Aorta (tissue), 5 donors: Measurements from ENCODE around the gene ATP8B1. TPM values are rescaled to one million over a fixed set of nuclear protein-coding genes. Genes with fewer than 3 reads are reported as not detected.

Source experiments
- ATAC-seq: fragments of 200-7000 bp; cut with Tn5 transposase; one replicate; pipeline ENCODE4 v1.9.1; 2022; ENCODE audit warnings: moderate library complexity; ENCODE audit not compliant: low FRiP score
- DNase-seq, 2 donors: peaks; one replicate each; pipeline ENCODE4 v3.0.0-alpha.2; 2020
- H3K27ac ChIP-seq, 2 donors: one replicate each; pipeline ENCODE4 v1.5.1; 2013; ENCODE audit warnings: low read length in 2 of 2, mild to moderate bottlenecking in 2 of 2, moderate library complexity in 2 of 2, control low read depth in 1 of 2, inconsistent platforms in 1 of 2, low read depth in 1 of 2
- H3K27me3 ChIP-seq, 2 donors: one replicate each; pipeline ENCODE4 v1.6.1; 2013; ENCODE audit warnings: control low read depth in 1 of 2, low read length in 1 of 2, mild to moderate bottlenecking in 1 of 2, moderate library complexity in 1 of 2; ENCODE audit not compliant: insufficient read depth in 2 of 2, control insufficient read depth in 1 of 2
- H3K36me3 ChIP-seq, 2 donors: one replicate each; pipeline ENCODE4 v1.6.1; 2013; ENCODE audit warnings: control low read depth in 1 of 2, low read length in 1 of 2, mild to moderate bottlenecking in 1 of 2; ENCODE audit not compliant: insufficient read depth in 2 of 2, control insufficient read depth in 1 of 2
- H3K4me1 ChIP-seq, 2 donors: one replicate each; pipeline ENCODE4 v1.6.1; 2013; ENCODE audit warnings: low read length in 2 of 2, control low read depth in 1 of 2, mild to moderate bottlenecking in 1 of 2, moderate library complexity in 1 of 2; ENCODE audit not compliant: insufficient read depth in 2 of 2, control insufficient read depth in 1 of 2
- H3K4me3 ChIP-seq, 2 donors: one replicate each; pipeline ENCODE4 v1.5.1; 2013; ENCODE audit warnings: low read length in 2 of 2, control low read depth in 1 of 2, mild to moderate bottlenecking in 1 of 2
- H3K9me3 ChIP-seq: one replicate; pipeline ENCODE4 v1.6.1; 2013; ENCODE audit warnings: mild to moderate bottlenecking, low read length; ENCODE audit not compliant: control insufficient read depth
- WGBS, 2 donors: extraction: QIAGEN DNeasy Blood & Tissue Kit; methylation state at CpG; one replicate each; pipeline ENCODE4 v1.1.7; 2013; 5-methylcytosine and 5-hydroxymethylcytosine counted together
- intact Hi-C, 2 donors: fragments of 100-400 bp; cut with DNase I; formaldehyde crosslinking; loops; one replicate each; pipeline versions ENCODE4 v1.14.2 to v1.15.0; 2022
- polyA plus RNA-seq, 2 donors: library from polyadenylated mRNA; stranded (reverse); fragments of 200-250 nt; gene quantifications; one replicate each; pipeline ENCODE4 v1.2.3, GENCODE V29; 2013
- total RNA-seq, 2 donors: library from RNA; stranded (reverse); fragmentation: NEBNext Ultra II Directional; extraction: Animal tissue kit (Norgen Biotek cat#: 25700); gene quantifications; one replicate each; pipeline ENCODE4 v1.2.1, GENCODE V29; 2021
- donor health status: healthy with polysubstance abuse.
- donor health status: Bipolar disorder and iron deficiency.
- donor health status: DM: no; HTN: no; CAD: no.
- donor health status: DM: no; HTN: no; CAD: no.
- donor health status: DM: yes; HTN: yes; CAD: no.

Gene ATP8B1
- total and polyA plus RNA-seq, 4 donors, result 11.6 to 101 (median 54.8) TPM

DNA sequence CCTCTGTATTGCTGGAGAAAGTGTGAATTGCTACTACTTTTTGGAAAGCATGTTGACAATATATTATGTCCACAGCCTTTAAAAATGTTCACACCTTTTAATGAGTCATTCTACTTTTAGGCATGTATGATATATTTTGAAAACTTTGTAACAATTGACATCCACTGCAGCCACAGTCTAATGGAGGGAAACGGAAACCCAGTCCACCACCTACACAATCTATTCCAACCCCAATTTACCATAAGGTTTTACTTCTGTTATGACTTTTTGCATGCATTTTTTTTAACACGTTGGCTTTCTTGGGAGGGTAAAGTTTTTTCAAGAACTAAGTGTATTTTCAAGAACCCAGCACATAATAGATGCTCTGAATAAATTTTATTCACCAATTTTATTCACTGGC, 38.5 kb upstream of the ATP8B1 start:
- Histone ChIP-seq H3K27me3 (no peaks in the 10 kb centered on the region), H3K4me1 (peaks cover 0 to 3% of the 10 kb centered on the region in 2 donors), H3K9me3 (no peaks in the 10 kb centered on the region), H3K27ac (no peak overlapping the region), H3K4me3 (no peak overlapping the region), H3K36me3 (no peaks in the 10 kb centered on the region)
- DNase-seq, result no peak
- no peak for ATAC-seq
- WGBS, 2 donors, result 66 to 76% methylated on average over 2 of the region's 2 CpGs
- intact Hi-C loops, result no loop called here

DNA sequence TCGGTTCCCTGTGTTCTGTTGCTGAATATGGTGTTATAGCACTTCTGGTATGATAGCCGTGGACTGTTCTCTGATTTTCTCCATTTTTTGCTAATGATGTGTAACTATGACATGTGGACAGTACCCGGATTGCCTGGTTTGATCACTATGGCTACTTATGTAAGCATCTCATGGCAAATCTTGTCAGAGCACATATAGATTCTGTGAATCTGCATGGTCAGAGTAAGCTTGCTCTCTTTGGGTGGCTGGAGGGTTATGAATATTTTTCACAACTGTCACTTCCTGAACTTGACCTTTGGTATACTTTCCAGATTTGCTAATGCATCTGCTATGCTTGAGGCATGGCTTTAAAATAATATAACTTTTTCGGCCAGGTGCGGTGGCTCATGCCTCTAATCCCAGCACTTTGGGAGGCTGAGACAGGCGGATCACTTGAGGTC, 36.8 kb upstream of the ATP8B1 start:
- ATAC-seq (no peak), DNase-seq (no peak)
- no peaks in the 10 kb centered on the region for H3K9me3 ChIP-seq
- H3K36me3 ChIP-seq, result no peaks in the 10 kb centered on the region
- no peaks in the 10 kb centered on the region for H3K4me1 ChIP-seq
- H3K27ac ChIP-seq, result no peak overlapping the region
- no peaks in the 10 kb centered on the region for H3K27me3 ChIP-seq
- H3K4me3 ChIP-seq, result no peak overlapping the region
- 67 to 70% methylated on average over 6 of the region's 6 CpGs for WGBS, 2 donors
- intact Hi-C loops, result no loop called here

DNA sequence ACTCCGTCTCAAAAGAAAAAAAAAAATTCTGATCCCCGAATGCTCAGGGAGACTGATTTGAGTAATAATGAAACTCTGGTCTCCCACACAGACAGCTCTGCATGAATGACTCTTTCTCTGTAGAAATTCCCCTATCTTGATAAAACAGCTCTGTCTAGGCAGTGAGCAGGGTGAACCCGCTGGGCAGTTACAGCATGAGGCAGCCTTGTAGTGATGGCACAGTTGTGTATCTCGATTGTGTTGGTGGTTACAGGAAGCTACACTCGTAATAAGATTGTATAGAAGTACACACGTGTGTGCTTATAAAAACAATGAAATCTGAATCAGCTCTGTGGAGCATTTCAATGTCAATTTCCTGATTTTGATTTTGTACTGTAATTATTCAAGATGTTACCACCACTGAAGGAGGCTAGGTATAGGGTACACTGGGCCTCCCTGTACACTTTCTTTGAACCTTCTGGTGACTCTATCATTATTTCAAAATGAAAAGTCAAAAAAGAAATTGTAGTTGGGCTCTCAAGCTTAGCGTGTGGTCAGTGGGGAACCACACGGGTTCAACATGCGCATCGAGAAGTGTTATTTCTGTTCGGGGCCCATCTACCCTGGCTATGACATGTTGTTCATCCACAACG, 34.9 kb upstream of the ATP8B1 start:
- no peak for ATAC-seq
- Histone ChIP-seq H3K27me3 (no peaks in the 10 kb centered on the region), H3K27ac (no peak overlapping the region), H3K36me3 (no peaks in the 10 kb centered on the region), H3K4me1 (no peaks in the 10 kb centered on the region), H3K4me3 (no peak overlapping the region), H3K9me3 (no peaks in the 10 kb centered on the region)
- WGBS, 2 donors, result 84 to 87% methylated on average over 12 of the region's 12 CpGs
- intact Hi-C loops, result no loop called here
- no peak for DNase-seq

DNA sequence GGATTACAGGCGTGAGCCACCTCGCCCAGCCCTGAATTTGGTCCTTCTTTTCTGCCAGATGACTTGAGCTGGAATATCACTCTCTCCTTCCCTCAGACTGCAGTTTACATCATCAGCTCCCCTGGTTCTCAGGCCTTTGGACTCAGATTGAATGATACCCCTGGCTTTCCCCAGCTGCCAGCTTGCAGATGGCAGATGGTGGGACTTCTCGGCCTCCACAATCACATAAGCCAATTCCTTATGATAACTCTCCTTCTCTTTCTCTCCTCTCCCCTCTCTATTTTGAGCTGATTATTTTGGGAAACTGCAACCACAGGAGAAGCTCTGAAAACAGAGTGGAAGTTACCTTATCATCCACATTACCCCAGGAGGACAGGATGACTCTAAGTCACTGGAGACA, 33.4 kb upstream of the ATP8B1 start:
- WGBS, 2 donors, result 96 to 100% methylated on average over 3 of the region's 3 CpGs
- H3K36me3 ChIP-seq, result no peaks in the 10 kb centered on the region
- H3K9me3 ChIP-seq, result no peaks in the 10 kb centered on the region
- no peaks in the 10 kb centered on the region for H3K27me3 ChIP-seq
- no peaks in the 10 kb centered on the region for H3K4me1 ChIP-seq
- intact Hi-C loops, result no loop called here
- ATAC-seq (no peak), DNase-seq (no peak)
- H3K27ac ChIP-seq, result no peak overlapping the region
- H3K4me3 ChIP-seq, result no peak overlapping the region

DNA sequence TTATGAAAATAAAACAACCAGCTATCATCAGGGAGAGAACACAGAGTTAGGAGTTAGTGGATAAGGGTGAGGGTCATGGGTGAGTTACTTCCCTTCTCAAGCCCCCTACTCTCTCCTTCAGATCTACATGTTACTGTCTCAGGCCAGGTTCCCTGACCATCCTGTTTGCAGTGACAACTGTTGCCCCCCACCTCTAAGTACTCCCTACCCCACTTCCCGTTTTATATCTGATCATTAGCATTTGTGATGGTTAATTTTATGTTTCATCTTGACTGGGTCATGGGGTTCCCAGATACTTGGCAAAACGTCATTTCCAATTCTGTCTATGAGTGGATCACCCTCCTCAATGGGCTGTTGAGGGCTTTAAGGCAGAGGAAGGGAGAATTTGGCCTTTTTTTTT, 32.8 kb upstream of the ATP8B1 start:
- no peaks in the 10 kb centered on the region for H3K27me3 ChIP-seq
- DNase-seq (no peak), ATAC-seq (no peak)
- H3K27ac ChIP-seq, result no peak overlapping the region
- H3K36me3 ChIP-seq, result no peaks in the 10 kb centered on the region
- no peaks in the 10 kb centered on the region for H3K4me1 ChIP-seq
- intact Hi-C loops, result no loop called here
- H3K4me3 ChIP-seq, result no peak overlapping the region
- 85 to 98% methylated on average over 2 of the region's 2 CpGs for WGBS, 2 donors
- no peaks in the 10 kb centered on the region for H3K9me3 ChIP-seq

DNA sequence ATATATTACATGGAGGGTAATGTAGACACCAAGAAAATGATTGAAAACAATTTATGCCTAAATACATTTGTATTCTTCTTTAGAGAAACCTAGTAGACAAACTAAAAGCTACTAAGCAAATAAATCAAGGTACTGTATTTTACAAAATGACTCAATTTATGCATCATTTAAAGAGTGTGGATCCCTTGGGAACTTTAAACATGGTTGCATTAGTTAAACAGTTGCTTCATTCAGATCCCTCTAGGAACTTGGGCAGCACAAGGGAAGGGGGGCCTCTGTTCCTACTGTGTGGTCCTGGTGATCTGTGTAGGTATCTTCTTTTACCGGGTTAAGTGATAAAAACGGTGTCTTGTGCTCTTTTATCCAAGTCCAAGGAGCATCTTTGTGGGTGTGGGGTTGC, 31.5 kb upstream of the ATP8B1 start:
- Histone ChIP-seq H3K27ac (no peak overlapping the region), H3K4me1 (no peaks in the 10 kb centered on the region), H3K27me3 (no peaks in the 10 kb centered on the region), H3K4me3 (no peak overlapping the region), H3K36me3 (no peaks in the 10 kb centered on the region), H3K9me3 (no peaks in the 10 kb centered on the region)
- intact Hi-C loops, result no loop called here
- 95 to 98% methylated on average over 2 of the region's 2 CpGs for WGBS, 2 donors
- DNase-seq (no peak), ATAC-seq (no peak)

DNA sequence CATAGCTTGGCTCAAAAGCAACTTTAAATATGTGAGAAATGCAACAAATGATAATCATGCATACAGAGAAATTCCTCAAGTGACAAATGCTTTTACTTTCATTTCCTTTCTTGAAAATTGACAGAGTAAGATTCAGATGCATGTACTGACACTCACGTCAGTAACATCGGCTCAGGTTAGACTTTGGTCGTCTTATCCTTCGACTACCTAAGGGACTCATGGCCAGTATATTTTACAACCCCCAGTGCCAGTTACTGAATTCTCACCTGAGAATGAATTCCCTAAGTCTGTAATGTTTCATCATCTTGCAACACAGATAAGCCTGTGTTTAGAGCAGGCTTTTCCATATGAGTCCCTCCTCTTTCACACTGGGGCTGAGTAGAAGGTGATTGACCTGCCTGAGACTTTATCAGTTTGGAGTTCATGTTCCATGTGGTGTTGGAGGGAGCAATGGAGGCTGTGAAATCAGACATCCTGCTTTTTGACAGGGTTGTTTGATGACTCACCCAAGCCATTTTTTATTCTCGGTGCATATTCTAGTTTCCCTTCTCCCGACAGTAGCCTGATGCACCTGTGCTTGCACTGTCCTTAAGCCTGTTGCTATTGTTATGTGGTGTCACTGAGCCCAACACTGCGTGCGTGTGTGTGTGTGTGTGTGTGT, 30.5 kb upstream of the ATP8B1 start:
- Histone ChIP-seq H3K27ac (no peak overlapping the region), H3K4me3 (no peak overlapping the region), H3K9me3 (no peaks in the 10 kb centered on the region), H3K27me3 (no peaks in the 10 kb centered on the region), H3K4me1 (no peaks in the 10 kb centered on the region), H3K36me3 (no peaks in the 10 kb centered on the region)
- intact Hi-C loops, result no loop called here
- ATAC-seq (no peak), DNase-seq (no peak)
- 45 to 55% methylated on average over 8 of the region's 8 CpGs for WGBS, 2 donors

DNA sequence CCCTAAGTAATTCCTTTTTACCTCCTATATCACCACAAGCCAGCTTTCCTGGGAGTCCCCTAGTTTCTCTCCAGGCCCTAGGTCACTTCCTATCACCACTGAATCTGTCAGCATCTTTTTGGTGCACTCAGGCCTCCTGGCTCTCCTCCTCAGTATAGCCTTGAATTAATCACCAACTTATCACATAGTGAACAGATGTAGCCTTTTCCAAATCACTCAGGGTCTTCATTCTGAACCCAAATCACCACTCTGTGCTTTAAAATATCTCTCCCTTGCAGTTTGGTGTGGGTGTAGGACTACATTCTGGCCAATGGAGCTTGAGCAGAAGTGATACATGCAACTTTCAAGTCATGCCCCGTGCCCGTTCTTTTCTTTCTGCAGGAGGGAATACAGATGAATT, 29.6 kb upstream of the ATP8B1 start:
- intact Hi-C loops, result no loop called here
- DNase-seq (no peak), ATAC-seq (no peak)
- no peak overlapping the region for H3K4me3 ChIP-seq
- no peaks in the 10 kb centered on the region for H3K27me3 ChIP-seq
- 84 to 87% methylated on average over 2 of the region's 2 CpGs for WGBS, 2 donors
- no peaks in the 10 kb centered on the region for H3K9me3 ChIP-seq
- no peak overlapping the region for H3K27ac ChIP-seq
- H3K4me1 ChIP-seq, result no peaks in the 10 kb centered on the region
- H3K36me3 ChIP-seq, result no peaks in the 10 kb centered on the region

DNA sequence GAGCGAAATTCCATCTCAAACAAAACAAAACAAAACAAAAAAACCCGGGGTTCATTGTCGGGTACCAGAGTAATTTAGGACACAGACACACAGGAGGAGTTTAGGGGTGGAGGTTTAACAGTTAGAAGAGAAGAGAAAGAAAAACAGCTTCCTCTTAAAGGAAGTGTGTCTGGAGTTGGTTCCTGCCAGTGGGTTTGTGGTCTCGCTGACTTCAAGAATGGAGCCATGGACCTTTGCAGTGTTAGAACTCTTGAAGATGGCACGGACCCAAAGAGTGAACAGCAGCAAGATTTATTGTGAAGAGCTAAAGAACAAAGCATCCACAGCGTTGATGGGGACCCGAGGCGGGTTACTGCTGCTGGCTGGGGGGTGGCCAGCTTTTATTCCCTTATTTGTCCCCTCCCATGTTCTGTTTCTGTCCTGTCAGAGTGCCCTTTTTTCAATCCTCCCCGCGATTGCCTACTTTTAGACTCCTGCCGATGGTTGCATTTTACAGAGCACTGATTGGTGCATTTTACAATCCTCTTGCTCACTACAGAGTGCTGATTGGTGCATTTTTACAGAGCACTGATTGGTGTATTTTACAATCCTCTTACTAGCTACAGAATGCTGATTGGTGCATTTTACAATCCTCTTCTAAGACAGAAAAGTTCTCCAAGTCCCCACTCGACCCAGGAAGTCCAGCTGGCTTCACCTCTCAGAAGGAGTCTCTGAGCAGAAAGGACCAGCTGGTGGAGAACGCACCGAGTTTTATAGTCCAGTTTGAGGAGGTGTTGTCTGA, 28.7 kb upstream of the ATP8B1 start:
- DNase-seq, result no peak
- 93% methylated on average over 14 of the region's 14 CpGs for WGBS, 2 donors
- intact Hi-C loops, result no loop called here

More for the DNA sequence above, 28.7 kb upstream of the ATP8B1 start:
- no peaks in the 10 kb centered on the region for H3K36me3 ChIP-seq
- no peak overlapping the region for H3K4me3 ChIP-seq
- H3K27me3 ChIP-seq, result no peaks in the 10 kb centered on the region
- H3K27ac ChIP-seq, result no peak overlapping the region
- ATAC-seq, result no peak
- H3K4me1 ChIP-seq, result no peaks in the 10 kb centered on the region
- no peaks in the 10 kb centered on the region for H3K9me3 ChIP-seq
